ENCODE data around the gene MAFG.

GRCh38 chr17:81905993-81906392 lies 21.5 kb downstream of the MAFG start:
- TF ChIP-seq CTCF (IDR thresholded peaks at IDR 0.05; ENCODE audit: insufficient read depth, low read length, poor library complexity, severe bottlenecking) (no peak), EZH2phosphoT487 (conservative IDR thresholded peaks at IDR 0.05; ENCODE audit: low read length) (no peak)

Data from SU-DHL-6 (cell line).